Islet precursor cell (in vitro differentiated cells): ENCODE measurements around the gene FRY.

Experiments used
- DNase-seq: peaks from one replicate; pipeline ENCODE4 v3.0.0-alpha.2; 2018

Gene FRY

GRCh38 chr13:32229443-32229842, 197.9 kb downstream of the FRY start:
- DNase-seq: no peak

- DNase-seq: no peak
Measured at GRCh38 chr13:32232263-32232662, 200.7 kb downstream of the FRY start.

- DNase-seq: no peak
Measured at GRCh38 chr13:32233062-32233461, 201.5 kb downstream of the FRY start.

GRCh38 chr13:32234914-32235313, 203.3 kb downstream of the FRY start:
- no peak for DNase-seq

GRCh38 chr13:32237681-32238080, 206.1 kb downstream of the FRY start:
- DNase-seq: no peak

- DNase-seq: no peak
Measured at GRCh38 chr13:32243695-32244094, 212.1 kb downstream of the FRY start.

- DNase-seq: no peak
Measured at GRCh38 chr13:32245555-32245954, 214.0 kb downstream of the FRY start.

- peak; percentile 87 for DNase-seq
Measured at GRCh38 chr13:32246468-32246867, 214.9 kb downstream of the FRY start.

- no peak for DNase-seq
Measured at GRCh38 chr13:32247887-32248286, 216.3 kb downstream of the FRY start.

- no peak for DNase-seq
Measured at GRCh38 chr13:32248801-32249200, 217.2 kb downstream of the FRY start.

GRCh38 chr13:32252812-32253438, 221.4 kb downstream of the FRY start:
- no peak for DNase-seq

GRCh38 chr13:32253911-32254399, 222.4 kb downstream of the FRY start:
- no peak for DNase-seq

- DNase-seq: no peak
Measured at GRCh38 chr13:32254416-32254815, 222.8 kb downstream of the FRY start.

- DNase-seq: no peak
Measured at GRCh38 chr13:32254916-32255723, 223.5 kb downstream of the FRY start.

GRCh38 chr13:32255724-32256109, 224.1 kb downstream of the FRY start:
- DNase-seq: no peak

GRCh38 chr13:32256243-32256642, 224.7 kb downstream of the FRY start:
- DNase-seq: no peak

- DNase-seq: no peak
Measured at GRCh38 chr13:32257649-32258048, 226.1 kb downstream of the FRY start.

- no peak for DNase-seq
Measured at GRCh38 chr13:32259116-32259515, 227.5 kb downstream of the FRY start.

GRCh38 chr13:32261567-32261966, 230.0 kb downstream of the FRY start:
- DNase-seq: peak; percentile 71

GRCh38 chr13:32262165-32262564, 230.6 kb downstream of the FRY start:
- no peak for DNase-seq

- no peak for DNase-seq
Measured at GRCh38 chr13:32262619-32263018, 231.0 kb downstream of the FRY start.

GRCh38 chr13:32264407-32264806, 232.8 kb downstream of the FRY start:
- DNase-seq: no peak

GRCh38 chr13:32265726-32266125, 234.2 kb downstream of the FRY start:
- no peak for DNase-seq

GRCh38 chr13:32266130-32266529, 234.6 kb downstream of the FRY start:
- DNase-seq: no peak
